8988T (cell line): ENCODE data around the gene ZNFX1.

Experiments used
- DNase-seq: peaks from one replicate; pipeline ENCODE4 v3.0.0; 2011

Gene ZNFX1

DNA sequence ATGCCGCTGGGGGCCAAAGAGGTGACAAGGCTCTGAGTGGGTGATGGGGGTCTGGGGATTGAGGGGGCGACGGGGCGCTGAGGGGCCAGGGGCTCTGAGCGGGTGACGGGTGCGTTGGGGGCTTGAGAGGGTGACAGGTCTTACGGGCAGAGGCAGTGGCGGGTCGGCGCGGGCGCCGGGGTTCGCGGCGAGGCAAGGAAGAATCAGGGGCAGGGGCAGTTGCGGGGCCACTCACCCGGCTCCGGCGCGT, 146 bp downstream of the ZNFX1 start:
- DNase-seq: no peak

DNA sequence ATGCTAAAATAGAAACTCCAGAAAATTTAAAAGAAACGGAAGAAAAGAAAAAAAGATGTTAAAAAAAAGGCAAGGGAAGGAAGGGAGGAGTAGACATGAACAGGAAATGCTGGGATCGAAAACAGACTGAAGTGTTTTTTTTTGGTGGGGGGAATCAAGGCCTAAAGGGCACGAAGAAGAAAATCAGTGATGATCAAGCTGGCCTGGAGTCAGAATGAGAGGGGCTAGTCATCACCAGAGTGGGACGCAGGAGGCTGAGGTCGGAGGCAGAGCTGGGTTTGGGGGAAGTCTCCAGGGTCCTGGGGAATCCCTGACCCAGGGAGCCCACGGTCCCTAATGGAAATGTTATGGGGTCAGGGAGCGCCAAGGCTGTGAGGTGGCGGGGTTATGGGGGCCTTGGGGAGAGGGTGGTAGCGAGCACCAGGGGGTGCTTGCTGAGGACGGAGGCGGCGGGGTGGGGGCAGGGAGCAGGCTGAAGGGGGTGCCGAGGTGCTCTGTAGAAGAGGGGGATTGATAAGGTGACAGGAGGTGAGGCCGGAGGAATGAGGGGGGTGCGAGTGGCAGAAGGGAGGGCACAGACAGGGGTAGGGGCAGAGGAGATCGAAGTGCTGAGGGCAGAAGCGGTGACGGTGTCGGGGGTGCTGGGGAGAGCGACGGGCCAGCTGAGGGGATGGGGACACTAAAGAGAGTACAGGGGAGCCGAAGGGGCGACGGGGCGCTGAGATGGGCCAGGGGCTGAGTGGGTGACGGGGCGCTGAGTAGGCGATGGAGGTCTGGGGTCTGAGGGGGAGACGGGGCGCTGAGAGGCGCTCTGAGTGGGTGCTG, 684 bp downstream of the ZNFX1 start:
- DNase-seq: no peak

DNA sequence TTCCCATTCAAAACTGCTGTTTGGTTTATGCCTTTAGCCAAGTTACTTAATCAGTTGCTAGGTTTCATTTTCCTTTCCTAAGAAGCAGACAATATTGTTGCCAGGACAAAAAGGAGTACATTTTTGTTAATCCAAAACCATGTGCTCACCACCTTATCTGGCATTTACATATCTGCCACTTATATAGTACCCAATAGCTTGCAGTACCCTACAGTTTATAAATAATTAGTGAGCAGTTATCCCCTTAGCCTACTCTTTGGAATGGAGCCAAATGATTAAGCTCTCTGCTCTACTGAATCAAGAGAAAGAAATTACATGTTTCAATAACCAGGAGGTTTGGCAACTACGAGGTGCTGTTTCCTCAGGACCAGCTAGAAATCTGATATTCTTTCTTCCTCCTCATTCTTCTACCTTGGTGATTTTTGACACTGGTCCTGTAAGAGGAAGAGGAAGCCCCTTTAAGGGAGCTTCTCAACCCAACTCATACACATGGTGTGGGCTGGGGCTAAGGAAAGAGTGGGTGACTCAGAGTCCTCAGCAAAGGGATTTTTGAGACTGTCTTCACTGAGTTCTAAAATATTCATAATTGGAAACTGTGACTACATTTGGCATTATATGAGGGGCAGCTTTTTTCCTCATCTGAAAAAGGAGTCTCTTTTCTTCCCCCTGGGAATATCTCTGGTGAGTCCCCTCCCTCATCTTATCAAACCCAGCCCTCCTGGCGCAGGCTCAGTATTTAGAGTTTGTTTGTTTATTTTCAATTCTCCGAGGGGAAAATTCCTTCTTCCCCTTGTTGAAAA, 1.5 kb downstream of the ZNFX1 start:
- DNase-seq: no peak

DNA sequence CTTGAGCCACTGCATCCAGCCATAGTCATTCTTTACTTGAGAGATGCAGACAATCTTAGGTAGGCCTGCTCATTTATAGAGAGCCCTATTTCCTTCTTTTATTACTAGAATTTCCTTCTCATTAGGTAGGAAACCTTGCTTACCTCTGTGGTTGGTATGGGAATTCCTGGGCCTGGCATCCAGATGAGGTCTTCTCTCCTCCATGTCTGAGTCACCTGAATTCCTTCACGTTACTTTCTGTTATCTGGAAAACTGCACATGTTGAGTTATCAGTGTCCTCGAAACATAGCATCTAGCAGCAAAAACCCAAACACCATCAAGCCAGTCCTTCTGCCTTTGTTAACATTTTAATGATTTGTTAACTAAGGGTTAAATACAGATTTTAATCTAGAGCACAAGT, 2.2 kb downstream of the ZNFX1 start:
- DNase-seq: peak; percentile 37

DNA sequence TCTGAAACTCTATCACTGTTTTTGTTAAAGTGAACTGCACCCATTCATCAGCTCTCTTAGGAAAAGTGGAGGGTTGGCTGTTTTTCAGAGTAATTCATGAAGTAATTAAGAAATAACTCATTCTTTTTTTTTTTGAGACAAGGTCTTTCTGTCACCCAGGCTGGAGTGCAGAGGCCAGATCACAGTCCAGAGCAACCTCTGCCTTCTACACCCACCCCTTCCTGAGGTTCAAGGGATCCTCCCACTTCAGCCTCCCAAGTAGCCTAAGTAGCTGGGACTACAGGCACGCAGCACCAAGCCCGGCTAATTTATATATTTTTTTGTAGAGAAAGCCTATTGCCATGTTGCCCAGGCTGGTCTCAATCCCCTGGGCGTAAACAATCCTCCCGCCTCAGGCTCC, 2.6 kb downstream of the ZNFX1 start:
- no peak for DNase-seq

DNA sequence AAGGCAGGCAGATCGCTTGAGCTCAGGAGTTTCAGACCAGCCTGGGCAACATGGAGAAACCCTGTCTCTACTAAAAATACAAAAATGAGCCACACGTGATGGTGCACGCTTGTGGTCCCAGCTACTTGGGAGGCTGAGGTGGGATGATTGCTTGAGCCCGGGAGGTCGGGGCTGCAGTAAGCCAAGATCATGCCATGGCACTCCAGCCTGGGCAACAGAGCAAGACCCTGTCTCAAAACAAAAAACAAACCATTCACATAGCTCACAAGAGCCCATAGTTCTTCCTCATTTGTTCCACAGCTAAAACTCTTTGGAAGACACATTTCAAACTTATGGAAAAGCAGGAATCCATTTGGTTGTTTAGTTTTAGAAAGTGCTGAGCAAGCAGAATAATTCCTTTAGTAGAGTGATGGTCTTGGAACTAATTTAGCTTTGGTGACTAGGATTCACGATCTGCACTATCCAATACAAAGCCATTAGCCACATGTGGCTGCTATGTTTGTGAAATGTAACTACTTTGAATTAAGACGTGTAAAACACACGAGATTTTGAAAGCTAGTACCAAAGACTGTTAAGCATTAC, 4.1 kb downstream of the ZNFX1 start:
- DNase-seq: no peak

DNA sequence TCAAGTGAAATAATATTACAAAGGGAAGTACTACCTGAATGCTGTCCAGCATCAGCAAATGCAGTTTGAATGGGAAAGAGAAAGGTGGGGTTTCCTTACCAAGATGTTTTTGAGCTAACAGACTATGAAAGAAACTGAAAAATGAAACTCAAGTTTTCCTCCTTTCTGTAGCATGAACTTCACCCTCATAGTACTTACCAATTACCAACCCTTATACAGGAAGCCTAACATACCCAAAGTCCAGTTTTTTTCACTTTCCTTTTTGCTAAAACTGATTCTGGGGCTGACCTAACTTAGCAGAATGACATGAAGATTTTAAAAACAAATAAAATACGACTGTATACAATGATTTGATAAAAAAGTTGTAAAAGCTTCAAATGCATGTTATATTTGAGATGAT, 5.2 kb downstream of the ZNFX1 start:
- DNase-seq: no peak

DNA sequence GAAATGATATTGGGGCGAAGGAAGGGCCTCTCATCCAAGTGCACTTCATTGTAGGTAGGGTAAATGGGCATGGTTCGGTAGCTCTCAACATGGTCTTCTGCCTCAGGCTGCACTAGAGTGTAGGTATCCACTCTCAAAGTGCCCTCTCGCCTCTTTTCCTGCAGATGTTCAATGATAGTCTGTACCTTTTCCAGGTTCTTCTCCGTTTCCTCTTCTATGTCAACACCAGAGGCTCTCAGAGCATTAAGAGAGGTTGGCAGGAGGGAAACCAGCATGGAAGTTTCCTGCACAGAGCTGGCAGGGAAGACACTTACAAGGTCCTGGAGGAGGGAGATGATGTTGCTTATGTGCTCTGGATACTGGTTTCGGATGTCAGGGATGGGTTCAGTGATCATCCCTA, 7.1 kb downstream of the ZNFX1 start:
- DNase-seq: no peak

DNA sequence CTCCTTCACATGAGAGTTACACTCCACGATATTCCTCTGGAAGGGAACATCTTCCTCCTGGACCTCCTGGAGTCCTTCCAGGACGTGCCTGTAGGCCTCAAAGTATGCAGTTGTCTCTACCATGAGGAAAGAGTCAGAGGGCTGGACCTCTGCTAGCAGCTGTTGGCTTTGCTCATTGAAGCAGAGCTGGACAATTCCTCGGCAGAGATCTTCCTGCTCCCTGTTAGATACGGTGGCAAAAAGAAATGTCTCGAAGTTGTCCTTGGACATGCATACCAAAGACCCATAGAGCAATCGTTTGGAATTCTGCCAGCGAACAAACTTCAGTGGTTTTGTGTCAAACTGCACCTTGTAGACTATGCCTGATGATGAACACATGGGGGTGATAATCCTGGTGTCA, 7.7 kb downstream of the ZNFX1 start:
- DNase-seq: no peak

DNA sequence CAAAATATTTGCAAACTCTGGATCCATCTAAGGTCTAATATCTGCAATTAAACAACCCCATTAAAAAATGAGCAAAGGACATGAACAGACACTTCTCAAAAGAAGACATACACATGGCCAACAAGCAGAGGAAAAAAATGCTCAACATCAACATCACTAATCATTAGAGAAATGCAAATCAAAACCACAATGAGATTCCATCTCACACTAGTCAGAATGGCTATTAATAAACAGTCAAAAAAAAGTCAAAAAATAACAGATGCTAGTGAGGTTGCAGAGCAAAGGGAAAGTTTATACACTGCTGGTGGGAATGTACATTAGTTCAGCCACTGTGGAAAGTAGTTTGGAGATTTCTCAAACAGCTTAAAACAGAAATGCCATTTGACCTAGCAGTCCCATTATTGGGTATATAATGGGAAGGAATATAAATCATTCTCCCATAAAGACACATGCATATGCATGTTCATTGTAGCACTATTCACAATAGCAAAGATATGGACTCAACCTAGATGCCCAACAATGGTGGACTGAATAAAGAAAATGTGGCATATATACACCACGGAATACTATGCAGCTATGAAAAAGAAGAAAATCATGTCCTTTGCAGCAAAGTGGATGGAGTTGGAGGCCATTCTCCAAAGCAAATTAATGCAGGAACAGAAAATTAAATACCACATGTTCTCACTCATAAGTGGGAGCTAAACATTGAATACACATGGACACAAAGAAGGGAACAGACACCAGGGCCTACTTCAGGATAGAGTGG, 9.1 kb downstream of the ZNFX1 start:
- DNase-seq: no peak

DNA sequence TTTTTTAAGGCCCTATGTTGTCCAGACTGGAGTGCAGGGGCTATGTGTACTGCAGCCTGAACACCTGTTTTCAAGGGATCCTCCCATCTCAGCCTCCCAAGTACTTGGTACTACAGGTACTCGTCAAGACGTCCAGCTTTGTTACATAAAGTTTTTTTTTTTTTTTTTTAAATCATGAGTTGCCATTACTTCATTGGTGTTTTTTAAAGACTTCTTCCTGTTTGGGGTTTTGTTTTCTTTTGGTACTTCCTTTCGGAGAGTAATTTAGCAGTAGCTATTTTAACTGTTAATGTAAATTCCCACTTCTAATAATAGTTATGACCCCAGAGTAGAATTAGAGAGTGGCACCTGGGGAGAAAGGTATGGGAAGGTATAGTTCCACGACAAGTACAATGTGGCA, 10.5 kb downstream of the ZNFX1 start:
- DNase-seq: no peak

DNA sequence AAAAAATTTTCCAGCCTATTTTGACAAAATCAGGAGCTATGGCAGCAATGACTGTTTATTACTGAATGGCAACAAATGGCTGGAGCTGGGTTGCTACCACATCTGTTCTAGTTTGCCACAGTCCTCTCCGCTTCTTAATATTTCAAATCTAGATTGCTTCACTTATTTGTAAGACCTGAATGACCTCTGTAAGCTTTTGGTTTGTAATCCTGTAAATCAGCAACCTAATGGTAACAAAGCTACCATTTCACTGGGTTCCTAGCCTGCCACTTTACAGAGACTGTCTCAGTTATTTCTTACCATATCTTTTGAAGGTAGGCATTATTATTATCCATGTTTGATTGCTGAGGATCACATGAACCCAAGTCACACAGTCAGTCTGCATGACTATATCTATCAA, 15.4 kb downstream of the ZNFX1 start:
- no peak for DNase-seq

DNA sequence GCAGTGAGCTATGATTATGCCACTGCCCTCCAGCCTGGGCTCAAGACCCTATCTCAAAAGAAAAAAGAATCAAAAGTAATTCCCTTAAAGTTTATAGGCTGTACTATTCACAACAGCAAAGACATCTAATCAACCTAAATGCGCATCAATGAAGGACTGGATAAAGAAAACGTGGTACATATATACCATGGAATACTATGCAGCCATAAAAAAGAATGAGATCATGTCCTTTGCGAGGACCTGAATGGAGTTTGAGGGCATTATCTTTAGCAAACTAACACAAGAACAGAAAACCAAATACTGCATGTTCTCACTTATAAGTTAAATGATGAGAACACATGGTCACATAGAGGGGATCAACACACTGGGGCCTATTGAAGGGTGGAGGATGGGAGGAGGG, 16.7 kb downstream of the ZNFX1 start:
- no peak for DNase-seq

DNA sequence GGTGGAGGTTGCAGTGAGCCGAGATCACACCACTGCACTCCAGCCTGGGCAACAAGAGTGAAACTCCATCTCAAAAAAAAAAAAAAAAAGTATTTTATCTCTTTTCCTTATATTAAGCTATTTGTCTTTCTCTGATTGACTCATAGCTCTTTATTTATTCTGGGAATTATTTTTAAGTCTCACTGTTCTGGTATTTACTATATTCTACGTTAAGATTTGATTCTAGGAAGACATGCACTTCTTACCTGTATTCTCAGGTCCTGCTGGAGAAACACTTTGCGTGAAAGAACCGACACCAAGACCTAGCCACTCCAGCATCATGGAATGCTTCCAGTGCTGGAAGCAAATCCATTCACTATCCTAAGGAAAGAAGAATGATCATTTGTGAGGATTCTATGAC, 17.6 kb downstream of the ZNFX1 start:
- no peak for DNase-seq

DNA sequence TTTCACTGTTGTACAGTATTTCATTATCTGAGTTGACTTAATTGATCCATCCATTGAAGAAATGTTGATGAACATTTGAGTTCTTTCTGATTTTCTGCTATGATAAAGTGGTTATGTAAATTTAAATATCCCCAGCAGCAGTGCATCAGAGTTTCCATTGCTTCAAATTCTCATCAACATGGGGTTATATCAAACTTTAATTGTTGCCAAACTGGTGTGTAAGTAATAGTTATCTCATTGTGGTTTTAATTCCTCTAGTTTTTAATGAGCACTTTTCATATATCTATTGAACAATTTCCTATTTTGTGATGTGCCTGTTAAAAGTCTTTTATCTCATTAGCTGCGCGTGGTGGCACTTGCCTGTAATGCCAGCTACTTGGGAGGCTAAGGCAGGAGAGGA, 18.1 kb downstream of the ZNFX1 start:
- DNase-seq: no peak

DNA sequence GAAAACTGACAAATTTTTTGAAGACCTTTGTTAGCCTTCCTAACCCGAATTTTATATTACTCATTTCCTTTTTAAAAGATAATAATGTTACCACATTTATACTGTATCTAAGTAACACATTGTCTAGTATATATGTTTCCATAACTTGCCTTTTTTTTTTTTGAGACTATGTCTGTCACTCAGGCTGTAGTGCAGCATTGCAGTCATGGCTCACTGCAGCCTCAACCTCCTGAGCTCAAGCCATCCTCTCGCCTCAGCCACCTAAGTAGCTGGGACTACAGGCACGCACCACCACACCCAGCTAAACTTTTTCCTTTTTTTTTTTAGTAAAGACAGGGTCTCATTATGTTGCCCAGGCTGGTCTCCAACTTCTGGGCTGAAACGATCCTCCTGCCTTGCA, 18.6 kb downstream of the ZNFX1 start:
- no peak for DNase-seq

DNA sequence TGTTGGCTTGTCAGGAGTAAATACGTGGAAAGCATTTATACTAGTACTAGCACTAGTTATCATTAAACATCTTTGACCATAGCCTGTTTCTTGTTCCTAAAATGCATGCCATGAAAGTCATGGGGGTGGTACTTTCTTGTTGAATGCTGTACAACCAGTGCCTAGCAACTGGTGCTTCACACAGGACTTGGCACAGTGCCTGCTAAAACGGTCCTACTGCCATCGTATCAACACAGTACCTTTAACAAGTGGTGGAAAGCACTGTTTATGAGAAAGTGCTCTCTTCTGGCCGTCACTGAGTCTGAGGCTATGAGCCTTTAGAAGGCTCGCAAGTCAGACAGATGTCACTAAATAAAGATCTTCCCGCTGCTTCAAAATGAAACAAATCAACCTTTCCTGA, 21.6 kb downstream of the ZNFX1 start:
- DNase-seq: no peak

DNA sequence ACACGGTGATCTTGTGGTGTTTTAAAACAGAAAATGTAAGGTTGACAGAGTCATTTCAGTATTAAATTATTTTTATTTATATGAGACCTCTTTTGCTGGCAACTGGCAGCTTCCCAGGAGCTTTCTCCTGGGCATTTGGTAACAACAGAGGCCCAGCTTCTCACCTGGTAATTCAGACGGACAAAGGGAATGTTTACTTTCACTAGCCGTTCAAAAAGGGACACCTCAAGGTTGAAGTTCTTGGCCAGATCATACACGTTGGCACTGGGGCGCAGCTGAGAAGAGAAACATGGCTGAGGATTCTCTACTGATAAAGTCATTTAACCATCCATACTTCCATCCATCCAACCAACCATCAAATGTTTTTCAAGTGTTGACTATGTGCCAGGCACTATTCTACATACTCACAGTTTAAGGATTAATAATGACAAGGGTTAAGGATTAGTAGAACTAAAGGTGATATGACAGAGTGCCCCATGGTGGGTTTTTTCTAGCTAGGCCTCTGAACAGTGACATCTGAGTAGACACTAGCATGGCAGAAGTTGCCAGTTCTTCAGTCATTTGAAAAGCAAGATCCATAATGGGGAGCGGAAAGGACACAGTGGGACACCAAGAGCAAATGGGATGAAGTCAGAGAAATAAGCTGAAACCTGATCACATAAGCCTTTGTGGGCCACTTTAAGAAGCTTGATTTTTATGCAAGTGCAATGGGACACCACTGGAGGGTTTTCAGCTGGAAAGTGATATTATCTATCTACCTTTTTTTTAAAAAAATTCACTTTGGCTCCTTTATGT, 25.1 kb downstream of the ZNFX1 start:
- DNase-seq: no peak

DNA sequence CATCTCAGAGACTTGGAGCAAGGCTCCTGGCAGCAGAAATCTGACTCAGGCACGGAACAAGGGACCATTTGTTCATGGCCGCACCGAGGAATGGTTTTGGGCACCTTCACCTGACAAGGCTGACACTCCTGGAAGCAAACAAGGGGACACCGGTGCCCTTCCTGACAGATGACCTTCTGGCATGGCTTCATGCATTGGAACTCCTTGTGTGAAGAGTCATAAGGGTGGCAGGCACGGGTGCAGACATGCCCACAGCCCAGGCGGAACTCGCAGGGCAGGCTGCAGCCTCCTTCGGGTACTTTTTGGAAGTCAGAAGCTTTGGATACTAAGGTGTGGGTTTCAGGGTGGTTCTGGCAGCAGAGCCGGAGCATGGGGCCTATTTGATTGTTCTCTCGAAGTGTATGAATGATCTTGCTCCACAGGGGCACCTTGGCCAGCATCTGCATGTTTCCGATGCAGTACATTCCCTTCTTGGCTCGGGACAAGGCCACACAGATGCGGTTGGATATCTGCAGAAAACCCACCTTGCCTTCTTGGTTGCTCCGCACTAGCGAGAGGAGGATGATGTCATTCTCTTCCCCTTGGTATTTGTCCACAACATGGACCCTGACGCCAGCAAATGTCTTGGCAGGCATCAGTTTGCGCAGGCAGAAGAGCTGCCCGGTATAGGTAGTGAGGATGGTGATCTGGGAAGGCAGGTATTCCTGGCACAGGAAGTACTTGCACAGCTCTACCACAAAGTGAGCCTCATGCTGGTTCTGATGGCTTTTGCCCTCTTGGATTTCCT, 28.8 kb downstream of the ZNFX1 start:
- no peak for DNase-seq

DNA sequence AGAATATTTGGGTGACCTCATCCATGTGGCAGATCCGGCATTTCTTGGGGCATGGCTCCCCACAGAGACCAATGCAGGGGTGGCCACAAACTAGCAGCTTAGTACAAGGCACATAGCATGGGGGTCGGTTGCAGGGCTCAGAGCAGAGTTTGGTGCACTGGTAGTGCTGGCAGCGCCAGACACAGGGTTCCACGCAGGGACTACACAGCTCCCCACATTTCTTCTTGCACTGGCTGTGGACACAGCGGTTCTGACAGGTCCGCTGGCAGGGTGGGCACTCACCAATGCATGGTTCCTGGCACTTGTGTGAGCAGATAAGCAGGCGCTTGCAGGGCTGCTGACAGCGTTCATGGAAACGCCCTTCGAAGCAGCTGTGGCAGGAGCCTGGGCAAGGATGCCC, 29.6 kb downstream of the ZNFX1 start:
- DNase-seq: no peak

DNA sequence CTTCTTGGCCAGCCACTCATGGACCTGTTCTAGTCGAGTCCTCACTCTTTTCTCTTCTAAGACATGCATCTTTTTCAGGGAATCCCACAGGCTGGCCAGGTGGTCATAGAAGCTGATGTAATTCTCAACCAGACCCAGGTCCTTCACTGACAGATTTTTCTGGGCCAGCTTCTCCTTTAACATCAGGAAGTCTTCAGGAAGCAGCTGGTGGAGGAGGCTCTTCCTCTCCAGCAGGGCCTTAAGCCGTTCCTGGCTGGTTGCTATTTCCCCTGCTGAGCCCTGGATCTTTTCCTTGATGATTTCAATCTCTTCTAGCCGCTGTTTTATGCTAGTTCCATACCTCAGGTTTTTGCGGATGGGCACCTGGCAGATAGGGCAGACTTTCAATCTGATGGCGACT, 30.1 kb downstream of the ZNFX1 start:
- DNase-seq: no peak

DNA sequence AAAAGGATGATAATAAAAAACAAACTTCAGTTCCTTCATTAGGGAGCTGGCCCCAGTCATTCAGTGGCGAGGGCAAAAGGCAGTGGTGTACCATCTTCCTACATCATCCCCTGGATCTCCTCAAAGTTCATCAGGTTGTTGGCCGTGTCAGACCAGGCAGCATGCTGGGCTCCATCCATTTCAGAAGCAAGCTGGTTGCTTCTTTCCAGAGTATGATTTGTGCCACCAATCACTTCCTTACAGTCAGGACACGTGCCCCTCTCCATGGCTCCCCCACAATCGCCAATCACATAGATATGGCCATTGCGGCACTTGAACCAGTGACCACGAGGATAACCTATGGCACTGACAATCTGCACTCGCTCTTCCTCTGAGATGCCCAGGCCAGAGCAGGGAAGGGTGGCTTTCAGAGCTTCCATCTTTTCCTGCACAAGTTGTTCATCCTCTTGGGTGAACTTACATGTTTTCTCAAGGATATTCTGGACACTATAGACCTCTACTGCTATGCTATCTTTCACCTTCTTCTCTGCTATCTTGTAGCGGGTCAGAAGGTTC, 30.6 kb downstream of the ZNFX1 start:
- DNase-seq: no peak
